ENCODE data around the gene AADAT. TPM values are rescaled to one million over a fixed set of nuclear protein-coding genes. Genes with fewer than 3 reads are reported as not detected.

The AADAT gene
- total and polyA plus RNA-seq, 2 of the 8 experiments (the other 6 are each of a cell fraction or from before 2014, with no cell fraction given), result 6.1 to 7.7 TPM

GRCh38 chr4:170088716-170089115, 1.0 kb downstream of the AADAT start:
- no peak overlapping the region for H3K27ac ChIP-seq (ENCODE audit: low read depth, low read length)
- H2BK20ac ChIP-seq (ENCODE audit: low read length), result no peak overlapping the region
- no peak overlapping the region for H3K4ac ChIP-seq (replicated peaks; ENCODE audit: insufficient read length, low read depth, low read length)
- no peak overlapping the region for H2BK15ac ChIP-seq (ENCODE audit: low read length)
- no peaks in the 10 kb centered on the region for H3K79me1 ChIP-seq (ENCODE audit: low read depth, low read length)
- H3K23me2 ChIP-seq (ENCODE audit: low read depth, low read length), result peaks cover 11% of the 10 kb centered on the region
- no peak overlapping the region for H3K18ac ChIP-seq (ENCODE audit: extremely low read depth, low read length)
- H4K5ac ChIP-seq (ENCODE audit: insufficient read length, low read depth, low read length), result no peak overlapping the region
- H2BK120ac ChIP-seq (replicated peaks; ENCODE audit: low read depth, low read length), result no peak overlapping the region
- H3K4me2 ChIP-seq (ENCODE audit: insufficient read depth in 1 of 2, low read depth in 2 of 2, low read length in 2 of 2), result peak overlapping the region; percentile 96 to 99
- H4K20me1 ChIP-seq (replicated peaks in 1 of 2; ENCODE audit: control insufficient read depth in 1 of 2, insufficient read depth in 2 of 2, low read length in 2 of 2), result no peaks in the 10 kb centered on the region
- no peaks in the 10 kb centered on the region for H3K79me2 ChIP-seq (ENCODE audit: control insufficient read depth in 1 of 2, insufficient read depth in 2 of 2, low read length in 2 of 2)
- H3K4me1 ChIP-seq (replicated peaks in 1 of 4; ENCODE audit: control insufficient read depth in 3 of 4, insufficient read depth in 4 of 4, low read length in 3 of 4), result peaks cover 0 to 7% (median 6%) of the 10 kb centered on the region in 4 experiments; a peak in 5 of 7 replicates
- no peak overlapping the region for H3K9ac ChIP-seq (replicated peaks in 1 of 4; ENCODE audit: extremely low read depth in 1 of 4, low read depth in 3 of 4, low read length in 3 of 4)
- H3K56ac ChIP-seq (replicated peaks; ENCODE audit: insufficient read length, low read depth, low read length), result no peak overlapping the region
- TF ChIP-seq CBX5 (IDR thresholded peaks at IDR 0.05; ENCODE audit: low read depth, low read length) (no peak), RAD21 (IDR thresholded peaks at IDR 0.05 in 1 of 2, conservative IDR thresholded peaks at IDR 0.05 in 1 of 2; ENCODE audit: low read depth in 2 of 2, low read length in 2 of 2) (no peak), E2F6 (IDR thresholded peaks at IDR 0.05) (no peak), MAX (IDR thresholded peaks at IDR 0.05) (0 out of 2 replicates have a peak, but pooled peaks have one; percentile 20)
- H3K23ac ChIP-seq (ENCODE audit: insufficient read length), result no peak overlapping the region
- no peak overlapping the region for H2AFZ ChIP-seq (ENCODE audit: low read length)
- H4K91ac ChIP-seq (replicated peaks; ENCODE audit: insufficient read length, low read length), result no peak overlapping the region
- H3K4me3 ChIP-seq (ENCODE audit: extremely low read depth in 1 of 4, insufficient read depth in 2 of 4, low read depth in 3 of 4, low read length in 4 of 4), result peak overlapping the region; percentile 81 to 87 (median 82); a peak in 6 of 8 replicates
- no peak overlapping the region for H2BK5ac ChIP-seq (ENCODE audit: low read depth, low read length)
- DNase-seq (ENCODE audit: low read depth in 1 of 2, low spot score in 2 of 2), result no peak
- H3K14ac ChIP-seq (ENCODE audit: insufficient read length), result no peak overlapping the region
- peaks cover 2 to 17% (median 8%) of the 10 kb centered on the region in 4 experiments; a peak in 3 of 8 replicates for H3K36me3 ChIP-seq (ENCODE audit: control insufficient read depth in 2 of 4, insufficient read depth in 4 of 4, low read length in 3 of 4)
- WGBS, 2 experiments (ENCODE audit: extremely low coverage in 1 of 2, insufficient coverage in 1 of 2, insufficient read length in 1 of 2, insufficient replicate concordance in 2 of 2, low coverage in 1 of 2, low lambda C conversion rate in 2 of 2, missing lambda C conversion rate in 1 of 2), result 56% methylated on average over 2 of the region's 2 CpGs; no CpG with 5 or more reads in 1 of the 2 experiments
- POLR2A ChIA-PET (ENCODE audit: partially characterized antibody), result interaction anchor here (1.2 kb wide), 1 partner anchor 21 kb away, joined by 3 read pairs; no protein-coding TSS in a partner anchor
- H4K8ac ChIP-seq (ENCODE audit: extremely low read depth, insufficient read depth, low read length), result no peak overlapping the region
- H3K27me3 ChIP-seq (replicated peaks in 1 of 4; ENCODE audit: control insufficient read depth in 3 of 4, extremely low read depth in 1 of 4, insufficient read depth in 3 of 4, low read length in 3 of 4), result peaks cover 0 to 7% (median 4%) of the 10 kb centered on the region in 4 experiments; a peak in 4 of 7 replicates
- no peak overlapping the region for H2BK12ac ChIP-seq (ENCODE audit: low read depth, low read length)
- FAIRE-seq, result no peak
- H2AK5ac ChIP-seq (ENCODE audit: low read depth, low read length), result no peak overlapping the region
- no peaks in the 10 kb centered on the region for H3K9me3 ChIP-seq (ENCODE audit: insufficient read depth in 2 of 2, low read depth in 1 of 2, low read length in 1 of 2)
- CTCF ChIA-PET (ENCODE audit: partially characterized antibody), result interaction anchor here (0.6 to 8.2 kb wide), 8 partner anchors 13 to 377 kb away, joined by 3 to 37 read pairs (median 6); no protein-coding TSS in a partner anchor

Measured in H1 (cell line).